Upper lobe of left lung (tissue), 4 donors: ENCODE results near the gene DIO3.

Source experiments
- EP300 ChIP-seq, 4 donors: sonication (generic); formaldehyde crosslinking; IDR thresholded peaks; one replicate each; pipeline ENCODE4 v1.5.1; 2017; ENCODE audit warnings: antibody characterized with exemption in 4 of 4, control low read depth in 2 of 4
- POLR2A ChIP-seq, 4 donors: fragments of 450-650 bp; IDR thresholded peaks; one replicate each; pipeline ENCODE4 v1.5.1; 2016 to 2017; ENCODE audit warnings: antibody characterized with exemption in 4 of 4, mild to moderate bottlenecking in 2 of 4
- TF ChIP-seq, protein P1 (sequence below), 6 experiments: fragments of 450-650 bp in 4 of 6; fragments of 200-600 bp in 2 of 6; sonication (generic) in 2 of 6; IDR thresholded peaks; one replicate each; pipeline ENCODE4 v1.5.1; 2016 to 2019; ENCODE audit warnings: antibody characterized with exemption in 6 of 6

- TF ChIP-seq POLR2A (IDR thresholded peaks at IDR 0.05) (no peak), EP300 (IDR thresholded peaks at IDR 0.05) (no peak)
- TF ChIP-seq, protein P1, sequence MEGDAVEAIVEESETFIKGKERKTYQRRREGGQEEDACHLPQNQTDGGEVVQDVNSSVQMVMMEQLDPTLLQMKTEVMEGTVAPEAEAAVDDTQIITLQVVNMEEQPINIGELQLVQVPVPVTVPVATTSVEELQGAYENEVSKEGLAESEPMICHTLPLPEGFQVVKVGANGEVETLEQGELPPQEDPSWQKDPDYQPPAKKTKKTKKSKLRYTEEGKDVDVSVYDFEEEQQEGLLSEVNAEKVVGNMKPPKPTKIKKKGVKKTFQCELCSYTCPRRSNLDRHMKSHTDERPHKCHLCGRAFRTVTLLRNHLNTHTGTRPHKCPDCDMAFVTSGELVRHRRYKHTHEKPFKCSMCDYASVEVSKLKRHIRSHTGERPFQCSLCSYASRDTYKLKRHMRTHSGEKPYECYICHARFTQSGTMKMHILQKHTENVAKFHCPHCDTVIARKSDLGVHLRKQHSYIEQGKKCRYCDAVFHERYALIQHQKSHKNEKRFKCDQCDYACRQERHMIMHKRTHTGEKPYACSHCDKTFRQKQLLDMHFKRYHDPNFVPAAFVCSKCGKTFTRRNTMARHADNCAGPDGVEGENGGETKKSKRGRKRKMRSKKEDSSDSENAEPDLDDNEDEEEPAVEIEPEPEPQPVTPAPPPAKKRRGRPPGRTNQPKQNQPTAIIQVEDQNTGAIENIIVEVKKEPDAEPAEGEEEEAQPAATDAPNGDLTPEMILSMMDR (IDR thresholded peaks at IDR 0.05): no peak
These were observed 9.3 kb upstream of the DIO3 start for GRCh38 chr14:101551729-101552595.
